ENCODE data around the gene LCK. TPM values are rescaled to one million over a fixed set of nuclear protein-coding genes. Genes with fewer than 3 reads are reported as not detected.

The LCK gene
- total and polyA plus RNA-seq, 2 experiments from 2014 or later: 0.40 to 0.79 TPM

- no peak for TF ChIP-seq EZH2phosphoT487 (IDR thresholded peaks at IDR 0.05; ENCODE audit: low read depth, severe bottlenecking, unreplicated experiment)
- TF ChIP-seq EZH2 (IDR thresholded peaks at IDR 0.05; ENCODE audit: borderline replicate concordance): no peak
- TF ChIP-seq CTCF (IDR thresholded peaks at IDR 0.05; ENCODE audit: poor library complexity): no peak
- Histone ChIP-seq H4K20me1 (ENCODE audit: insufficient read depth, poor library complexity, severe bottlenecking) (peaks cover 32% of the 10 kb centered on the region), H3K36me3 (replicated peaks; ENCODE audit: insufficient read depth, low read depth) (peaks cover 3% of the 10 kb centered on the region), H3K4me1 (ENCODE audit: insufficient read depth) (no peaks in the 10 kb centered on the region), H3K9me2 (replicated peaks; ENCODE audit: insufficient read depth) (no peaks in the 10 kb centered on the region), H3K27ac (no peak overlapping the region), H2AFZ (no peak overlapping the region), H3K79me2 (peaks cover 99% of the 10 kb centered on the region), H3K27me3 (no peaks in the 10 kb centered on the region), H3K9me3 (ENCODE audit: low read depth) (no peaks in the 10 kb centered on the region), H3K4me2 (no peak overlapping the region), H3K4me3 (no peak overlapping the region)
- DNase-seq (ENCODE audit: low spot score): no peak
Measured at GRCh38 chr1:32299327-32299726, 48.3 kb downstream of the LCK start.

GRCh38 chr1:32303358-32303757, 52.3 kb downstream of the LCK start:
- H4K20me1 ChIP-seq (ENCODE audit: insufficient read depth, poor library complexity, severe bottlenecking): peaks cover 15% of the 10 kb centered on the region
- no peak overlapping the region for H3K27ac ChIP-seq
- H3K9me2 ChIP-seq (replicated peaks; ENCODE audit: insufficient read depth): no peaks in the 10 kb centered on the region
- no peak for DNase-seq (ENCODE audit: low spot score)
- TF ChIP-seq EZH2phosphoT487 (IDR thresholded peaks at IDR 0.05; ENCODE audit: low read depth, severe bottlenecking, unreplicated experiment) (no peak), CTCF (IDR thresholded peaks at IDR 0.05; ENCODE audit: poor library complexity) (no peak), EZH2 (IDR thresholded peaks at IDR 0.05; ENCODE audit: borderline replicate concordance) (no peak)
- peaks cover 99% of the 10 kb centered on the region for H3K79me2 ChIP-seq
- no peaks in the 10 kb centered on the region for H3K4me1 ChIP-seq (ENCODE audit: insufficient read depth)
- 96% methylated on average over 3 of the region's 3 CpGs for WGBS (ENCODE audit: low lambda C conversion rate, missing lambda C conversion rate)
- no peak overlapping the region for H2AFZ ChIP-seq
- H3K4me2 ChIP-seq: no peak overlapping the region
- no peaks in the 10 kb centered on the region for H3K9me3 ChIP-seq (ENCODE audit: low read depth)
- peaks cover 3% of the 10 kb centered on the region for H3K36me3 ChIP-seq (replicated peaks; ENCODE audit: insufficient read depth, low read depth)
- no peak overlapping the region for H3K4me3 ChIP-seq
- H3K27me3 ChIP-seq: no peaks in the 10 kb centered on the region

- no peak overlapping the region for H2AFZ ChIP-seq
- no peaks in the 10 kb centered on the region for H3K9me3 ChIP-seq (ENCODE audit: low read depth)
- no peak overlapping the region for H3K4me2 ChIP-seq
- peaks cover 99% of the 10 kb centered on the region for H3K79me2 ChIP-seq
- H3K27me3 ChIP-seq: no peaks in the 10 kb centered on the region
- no peak for DNase-seq (ENCODE audit: low spot score)
- no peaks in the 10 kb centered on the region for H3K4me1 ChIP-seq (ENCODE audit: insufficient read depth)
- peaks cover 15% of the 10 kb centered on the region for H4K20me1 ChIP-seq (ENCODE audit: insufficient read depth, poor library complexity, severe bottlenecking)
- H3K4me3 ChIP-seq: no peak overlapping the region
- TF ChIP-seq EZH2 (IDR thresholded peaks at IDR 0.05; ENCODE audit: borderline replicate concordance) (no peak), EZH2phosphoT487 (IDR thresholded peaks at IDR 0.05; ENCODE audit: low read depth, severe bottlenecking, unreplicated experiment) (no peak)
- peaks cover 3% of the 10 kb centered on the region for H3K36me3 ChIP-seq (replicated peaks; ENCODE audit: insufficient read depth, low read depth)
- 96% methylated on average over 3 of the region's 3 CpGs for WGBS (ENCODE audit: low lambda C conversion rate, missing lambda C conversion rate)
- H3K9me2 ChIP-seq (replicated peaks; ENCODE audit: insufficient read depth): no peaks in the 10 kb centered on the region
- H3K27ac ChIP-seq: no peak overlapping the region
Measured at GRCh38 chr1:32303997-32304622, 53.0 kb downstream of the LCK start.

GRCh38 chr1:32305310-32305709, 54.2 kb downstream of the LCK start:
- Histone ChIP-seq H3K9me2 (replicated peaks; ENCODE audit: insufficient read depth) (no peaks in the 10 kb centered on the region), H3K27ac (no peak overlapping the region), H3K27me3 (no peaks in the 10 kb centered on the region), H3K4me3 (no peak overlapping the region), H3K4me1 (ENCODE audit: insufficient read depth) (peaks cover 5% of the 10 kb centered on the region), H3K79me2 (peaks cover 99% of the 10 kb centered on the region), H2AFZ (no peak overlapping the region), H4K20me1 (ENCODE audit: insufficient read depth, poor library complexity, severe bottlenecking) (peaks cover 20% of the 10 kb centered on the region), H3K9me3 (ENCODE audit: low read depth) (no peaks in the 10 kb centered on the region), H3K4me2 (no peak overlapping the region), H3K36me3 (replicated peaks; ENCODE audit: insufficient read depth, low read depth) (peaks cover 3% of the 10 kb centered on the region)
- WGBS (ENCODE audit: low lambda C conversion rate, missing lambda C conversion rate): 100% methylated on average over 2 of the region's 2 CpGs
- TF ChIP-seq CTCF (IDR thresholded peaks at IDR 0.05; ENCODE audit: poor library complexity): no peak
- TF ChIP-seq EZH2 (IDR thresholded peaks at IDR 0.05; ENCODE audit: borderline replicate concordance): no peak
- no peak for TF ChIP-seq EZH2phosphoT487 (IDR thresholded peaks at IDR 0.05; ENCODE audit: low read depth, severe bottlenecking, unreplicated experiment)
- no peak for DNase-seq (ENCODE audit: low spot score)
